SK-N-MC (cell line): ENCODE data around the gene IPO13.
A peak's percentile ranks its signal among the peaks of the same experiment; 100 is the strongest.

Source experiments
- DNase-seq: peaks from one replicate; pipeline ENCODE4 v3.0.0-alpha.2; 2011; ENCODE audit warnings: low read depth, low spot score
- H3K27ac ChIP-seq: fragments of 200-600 bp; sonication (generic); 2 replicates; pipeline ENCODE4 v1.5.1; 2016; ENCODE audit warnings: mixed run types
- H3K36me3 ChIP-seq: fragments of 200-600 bp; sonication (generic); 2 replicates; pipeline ENCODE4 v1.6.1; 2017; ENCODE audit warnings: antibody characterized with exemption, low read length, mixed read lengths; ENCODE audit not compliant: insufficient read depth
- H3K4me3 ChIP-seq: fragments of 200-600 bp; sonication (generic); 2 replicates; pipeline ENCODE4 v1.5.1; 2016
- H3K9ac ChIP-seq: fragments of 200-600 bp; sonication (generic); 2 replicates; pipeline ENCODE4 v1.8.0; 2017; ENCODE audit warnings: mixed run types, mixed read lengths; ENCODE audit not compliant: insufficient read length
- H3K9me3 ChIP-seq: fragments of 200-600 bp; sonication (generic); 2 replicates; pipeline ENCODE4 v1.6.1; 2017; ENCODE audit warnings: low read depth, mild to moderate bottlenecking, antibody characterized with exemption, low read length, moderate library complexity, mixed read lengths
- EZH2 ChIP-seq: fragments of 200-600 bp; sonication (generic); IDR thresholded peaks from one replicate; pipeline ENCODE4 v1.6.1; 2017; ENCODE audit warnings: antibody characterized with exemption
- FOXP2 ChIP-seq: optimal IDR thresholded peaks from 2 replicates; pipeline ENCODE3; 2011; ENCODE audit warnings: mild to moderate bottlenecking, moderate library complexity; ENCODE audit not compliant: insufficient read depth; ENCODE audit errors: extremely low read length, control extremely low read depth
- POLR2AphosphoS5 ChIP-seq: IDR thresholded peaks from 2 replicates; pipeline ENCODE4 v1.6.1; 2012; ENCODE audit warnings: mild to moderate bottlenecking, low read depth, low read length, borderline replicate concordance

Gene IPO13

GRCh38 chr1:43921022-43921421, 25.7 kb upstream of the IPO13 start:
- no peak for DNase-seq
- Histone ChIP-seq H3K36me3 (no peaks in the 10 kb centered on the region), H3K4me3 (no peak overlapping the region), H3K9me3 (no peaks in the 10 kb centered on the region), H3K9ac (no peak overlapping the region), H3K27ac (no peak overlapping the region)
- TF ChIP-seq FOXP2, result no peak
- no peak for TF ChIP-seq EZH2
- no peak for TF ChIP-seq POLR2AphosphoS5

- H3K36me3 ChIP-seq, result no peaks in the 10 kb centered on the region
- no peak overlapping the region for H3K27ac ChIP-seq
- no peak overlapping the region for H3K4me3 ChIP-seq
- H3K9ac ChIP-seq, result no peak overlapping the region
- DNase-seq, result no peak
- no peak for TF ChIP-seq EZH2
- TF ChIP-seq POLR2AphosphoS5, result no peak
- TF ChIP-seq FOXP2, result no peak
- H3K9me3 ChIP-seq, result no peaks in the 10 kb centered on the region
Measured at GRCh38 chr1:43924516-43924915, 22.2 kb upstream of the IPO13 start.

GRCh38 chr1:43925846-43926245, 20.9 kb upstream of the IPO13 start:
- no peak overlapping the region for H3K9ac ChIP-seq
- H3K36me3 ChIP-seq, result no peaks in the 10 kb centered on the region; the same call in 1 of the 2 replicates
- TF ChIP-seq EZH2 (no peak), FOXP2 (no peak)
- DNase-seq, result no peak
- H3K9me3 ChIP-seq, result no peaks in the 10 kb centered on the region
- H3K4me3 ChIP-seq, result no peak overlapping the region
- no peak overlapping the region for H3K27ac ChIP-seq

GRCh38 chr1:43930168-43930948, 16.4 kb upstream of the IPO13 start:
- Histone ChIP-seq H3K27ac (peak overlapping the region; percentile 70), H3K4me3 (0 out of 2 replicates have a peak overlapping the region, but pooled peaks have one; percentile 36), H3K9me3 (no peaks in the 10 kb centered on the region), H3K9ac (no peak overlapping the region), H3K36me3 (no peaks in the 10 kb centered on the region; the same call in 1 of the 2 replicates)
- peak; percentile 61 for DNase-seq
- TF ChIP-seq FOXP2 (no peak), POLR2AphosphoS5 (no peak), EZH2 (no peak)

- no peak for DNase-seq
- TF ChIP-seq EZH2, result no peak
- TF ChIP-seq POLR2AphosphoS5, result 0 out of 2 replicates have a peak, but pooled peaks have one; percentile 33
- TF ChIP-seq FOXP2, result no peak
- Histone ChIP-seq H3K4me3 (0 out of 2 replicates have a peak overlapping the region, but pooled peaks have one; percentile 36), H3K9me3 (no peaks in the 10 kb centered on the region), H3K9ac (no peak overlapping the region), H3K36me3 (no peaks in the 10 kb centered on the region; the same call in 1 of the 2 replicates), H3K27ac (peak overlapping the region; percentile 70)
Measured at GRCh38 chr1:43930949-43931275, 15.8 kb upstream of the IPO13 start.

GRCh38 chr1:43931711-43932660, 14.8 kb upstream of the IPO13 start:
- H3K9ac ChIP-seq, result no peak overlapping the region
- H3K27ac ChIP-seq, result peak overlapping the region; percentile 70

GRCh38 chr1:43932786-43933385, 13.9 kb upstream of the IPO13 start:
- Histone ChIP-seq H3K9ac (peak overlapping the region; percentile 73), H3K27ac (peak overlapping the region; percentile 32; the same call in 1 of the 2 replicates), H3K9me3 (no peaks in the 10 kb centered on the region), H3K36me3 (peaks cover 8% of the 10 kb centered on the region), H3K4me3 (peak overlapping the region; percentile 80)
- TF ChIP-seq FOXP2 (no peak), POLR2AphosphoS5 (no peak), EZH2 (no peak)
- DNase-seq, result no peak

More at GRCh38 chr1:43931711-43932660, 14.8 kb upstream of the IPO13 start:
- Histone ChIP-seq H3K36me3 (peaks cover 5% of the 10 kb centered on the region), H3K4me3 (no peak overlapping the region), H3K9me3 (no peaks in the 10 kb centered on the region)
- DNase-seq, result no peak
- TF ChIP-seq FOXP2 (no peak), POLR2AphosphoS5 (no peak), EZH2 (no peak)

GRCh38 chr1:43933386-43934100, 13.2 kb upstream of the IPO13 start, which contains the start of gene ARTN:
TSS of gene ARTN (plus strand) at chr1:43933801. CDS start at chr1:43935657, 1,856 bp downstream.
- Histone ChIP-seq H3K27ac (peak within 1 kb of the TSS; percentile 32), H3K4me3 (peak within 1 kb of the TSS; percentile 80), H3K9me3 (no peaks in the 10 kb centered on the region), H3K9ac (peak within 1 kb of the TSS; percentile 73), H3K36me3 (peaks cover 8% of the 10 kb centered on the region)
- TF ChIP-seq FOXP2, result no peak
- no peak for TF ChIP-seq EZH2
- DNase-seq, result no peak
